HepG2 (cell line): ENCODE results near the gene TMEM41A. TPM values are rescaled to one million over a fixed set of nuclear protein-coding genes. Genes with fewer than 3 reads are reported as not detected.
A peak's percentile ranks its signal among the peaks of the same experiment; 100 is the strongest.

ENCODE experiments used
- ATF2 ChIP-seq: sonication (generic); formaldehyde crosslinking; IDR thresholded peaks from 2 replicates; pipeline ENCODE4 v1.4.0; 2020; ENCODE audit warnings: missing genetic modification reagents
- EZH2 ChIP-seq: conservative IDR thresholded peaks from 2 replicates; pipeline ENCODE4 v1.6.1; 2012; ENCODE audit warnings: mild to moderate bottlenecking, low read depth, low read length, moderate library complexity
- GMEB1 ChIP-seq: sonication (generic); formaldehyde crosslinking; IDR thresholded peaks from 2 replicates; pipeline ENCODE4 v1.5.1; 2020; ENCODE audit warnings: missing genetic modification reagents, mild to moderate bottlenecking, borderline replicate concordance
- HDAC6 ChIP-seq: fragments of 200-600 bp; sonication (generic); IDR thresholded peaks from 2 replicates; pipeline ENCODE4 v1.7.0; 2017; ENCODE audit warnings: mild to moderate bottlenecking, antibody characterized with exemption, low read length, low read depth
- HMG20A ChIP-seq: IDR thresholded peaks from 2 replicates; pipeline ENCODE4 v1.6.1; 2016; ENCODE audit warnings: borderline replicate concordance
- MTA1 ChIP-seq: sonication (generic); formaldehyde crosslinking; IDR thresholded peaks from 2 replicates; pipeline ENCODE4 v1.4.0; 2020; ENCODE audit warnings: missing genetic modification reagents, mild to moderate bottlenecking, borderline replicate concordance
- NCOA1 ChIP-seq: sonication (generic); formaldehyde crosslinking; IDR thresholded peaks from 2 replicates; pipeline ENCODE4 v1.9.0; 2021; ENCODE audit warnings: missing genetic modification reagents
- NFAT5 ChIP-seq: sonication (generic); formaldehyde crosslinking; IDR thresholded peaks from 2 replicates; pipeline ENCODE4 v1.4.0; 2020; ENCODE audit warnings: missing genetic modification reagents
- NR3C1 ChIP-seq: sonication (generic); formaldehyde crosslinking; IDR thresholded peaks from 2 replicates; pipeline ENCODE4 v1.4.0; 2020; ENCODE audit warnings: missing genetic modification reagents
- POLR2AphosphoS2 ChIP-seq: IDR thresholded peaks from 2 replicates; pipeline ENCODE4 v1.6.1; 2011; ENCODE audit warnings: low read depth, low read length, improper control_type of control experiment
- PTBP1 ChIP-seq: fragments of 200-400 bp; formaldehyde crosslinking; IDR thresholded peaks from 2 replicates; pipeline ENCODE4 v1.6.1; 2018; ENCODE audit warnings: low read length, low read depth; ENCODE audit not compliant: poor library complexity, severe bottlenecking
- UBTF ChIP-seq: sonication (generic); formaldehyde crosslinking; IDR thresholded peaks from 2 replicates; pipeline ENCODE4 v1.4.0; 2020; ENCODE audit warnings: mild to moderate bottlenecking, missing genetic modification reagents
- ZHX1 ChIP-seq: sonication (generic); formaldehyde crosslinking; IDR thresholded peaks from 2 replicates; pipeline ENCODE4 v1.8.1; 2022; ENCODE audit warnings: low read depth, mild to moderate bottlenecking, missing genetic modification reagents
- ZNF720 ChIP-seq: sonication (generic); formaldehyde crosslinking; IDR thresholded peaks from 2 replicates; pipeline ENCODE4 v1.4.0; 2020; ENCODE audit warnings: missing genetic modification reagents
- polyA plus RNA-seq, 8 experiments: library from polyadenylated mRNA; depleted of rRNA in 3 of 8; stranded (reverse) in 7 of 8; unstranded in 1 of 8; fragments of >200 nt; fragmentation: Illumina TruSeq in 4 of 8; extraction: Trizol in 4 of 8; gene quantifications; 2 replicates each; pipeline versions ENCODE4 v1.2.1 to v1.2.3, GENCODE V29; 2011 to 2016; ENCODE audit warnings: low read depth in 4 of 8, missing spikeins in 1 of 8, mixed read lengths in 1 of 8; ENCODE audit not compliant: insufficient read depth in 1 of 8
- total RNA-seq, 5 experiments: library from RNA; depleted of rRNA; stranded (reverse); fragments of >200 nt; fragmentation: Illumina TruSeq; extraction: Trizol; gene quantifications; 2 replicates each; pipeline ENCODE4 v1.2.3, GENCODE V29; 2016; ENCODE audit warnings: low read depth in 1 of 5

The TMEM41A gene
- total and polyA plus RNA-seq, 2 of the 13 experiments (the other 11 are each of a cell fraction or from before 2014, with no cell fraction given) = 30.0 to 40.0 TPM

- TF ChIP-seq HDAC6 (no peak), HMG20A (CRISPR knock-in tag) (peak; percentile 19; the same call in 1 of the 2 replicates), NCOA1 (CRISPR knock-in tag) (peak; percentile 57; the same call in 1 of the 2 replicates), ZNF720 (CRISPR knock-in tag) (no peak; the same call in 1 of the 2 replicates), ATF2 (peak; percentile 66; the same call in 1 of the 2 replicates), PTBP1 (no peak), UBTF (CRISPR knock-in tag) (peak; percentile 100), MTA1 (CRISPR knock-in tag) (peak; percentile 80), EZH2 (no peak), ZHX1 (CRISPR knock-in tag) (no peak; the same call in 1 of the 2 replicates), NR3C1 (no peak), NFAT5 (CRISPR knock-in tag) (no peak), GMEB1 (CRISPR knock-in tag) (peak; percentile 98), POLR2AphosphoS2 (peak; percentile 44; the same call in 1 of the 2 replicates)
Observed at GRCh38 chr3:185498503-185499396, at the start of gene TMEM41A (continued).
